Neural cell (in vitro differentiated cells): ENCODE measurements around the gene TPSG1. TPM values are rescaled to one million over a fixed set of nuclear protein-coding genes. Genes with fewer than 3 reads are reported as not detected.
"Not testable (repeated sequence)": the region's sequence is repeated elsewhere in the genome, so short reads cannot be mapped to it uniquely, and the experiment has no call there.

Experiments
- H2AFZ ChIP-seq: fragments of 200-600, 300-800 bp; sonication (generic), shearing (Covaris generic); 2 replicates; pipeline ENCODE4 v1.6.0; 2014; ENCODE audit warnings: low read depth, mild to moderate bottlenecking, antibody characterized with exemption, low read length, moderate library complexity
- H3F3A ChIP-seq: fragments of 200-600 bp; shearing (Covaris generic); 2 replicates; pipeline ENCODE4 v1.6.1; 2016; ENCODE audit warnings: mild to moderate bottlenecking, moderate library complexity, mixed read lengths, antibody characterized with exemption, low read length; ENCODE audit not compliant: insufficient read depth, poor library complexity, severe bottlenecking
- H3K27ac ChIP-seq: fragments of 200-600, 300-800 bp; sonication (generic), shearing (Covaris generic); 2 replicates; pipeline ENCODE4 v1.5.1; 2014; ENCODE audit warnings: mild to moderate bottlenecking, low read length, moderate library complexity
- H3K27me3 ChIP-seq: fragments of 300-800, 200-600 bp; sonication (generic), shearing (Covaris generic); 2 replicates; pipeline ENCODE4 v1.6.0; 2014; ENCODE audit warnings: mild to moderate bottlenecking, low read depth, low read length, moderate library complexity; ENCODE audit not compliant: insufficient read depth
- H3K36me3 ChIP-seq: fragments of 300-800, 200-600 bp; sonication (generic), shearing (Covaris generic); 2 replicates; pipeline ENCODE4 v1.5.1; 2014; ENCODE audit warnings: mild to moderate bottlenecking, antibody characterized with exemption, low read length, moderate library complexity; ENCODE audit not compliant: insufficient read depth
- H3K4me2 ChIP-seq: fragments of 300-800, 200-600 bp; sonication (generic), shearing (Covaris generic); 2 replicates; pipeline ENCODE4 v1.6.0; 2014; ENCODE audit warnings: mild to moderate bottlenecking, low read length
- H3K4me3 ChIP-seq: fragments of 300-800, 200-600 bp; sonication (generic), shearing (Covaris generic); 2 replicates; pipeline ENCODE4 v1.5.1; 2014; ENCODE audit warnings: mild to moderate bottlenecking, low read length, moderate library complexity
- H3K79me2 ChIP-seq: fragments of 200-600 bp; shearing (Covaris generic); replicated peaks from 2 replicates; pipeline ENCODE4 v1.6.0; 2014; ENCODE audit warnings: mild to moderate bottlenecking, low read length, moderate library complexity; ENCODE audit not compliant: insufficient read depth
- H3K9ac ChIP-seq: fragments of 300-800, 200-600 bp; sonication (generic), shearing (Covaris generic); 2 replicates; pipeline ENCODE4 v1.6.1; 2016; ENCODE audit warnings: mild to moderate bottlenecking, low read length, mixed read lengths
- H3K9me2 ChIP-seq: fragments of 200-600 bp; shearing (Covaris generic); 2 replicates; pipeline ENCODE4 v1.6.1; 2016; ENCODE audit warnings: mild to moderate bottlenecking, low read length, mixed read lengths; ENCODE audit not compliant: insufficient read depth
- H3K9me3 ChIP-seq: fragments of 200-600, 300-800 bp; sonication (generic), shearing (Covaris generic); 2 replicates; pipeline ENCODE4 v1.6.1; 2016; ENCODE audit warnings: mild to moderate bottlenecking, mixed run types, low read length, moderate library complexity, mixed read lengths
- H4K20me1 ChIP-seq: fragments of 200-600 bp; shearing (Covaris generic); 2 replicates; pipeline ENCODE4 v1.6.1; 2016; ENCODE audit warnings: mild to moderate bottlenecking, mixed run types; ENCODE audit not compliant: insufficient read depth
- polyA plus RNA-seq: library from polyadenylated mRNA; depleted of rRNA; stranded (reverse); fragments of >200 nt; gene quantifications from 2 replicates; pipeline ENCODE4 v1.2.3, GENCODE V29; 2014

The TPSG1 gene
- polyA plus RNA-seq, 1 donor from 2014 or later = not detected

DNA sequence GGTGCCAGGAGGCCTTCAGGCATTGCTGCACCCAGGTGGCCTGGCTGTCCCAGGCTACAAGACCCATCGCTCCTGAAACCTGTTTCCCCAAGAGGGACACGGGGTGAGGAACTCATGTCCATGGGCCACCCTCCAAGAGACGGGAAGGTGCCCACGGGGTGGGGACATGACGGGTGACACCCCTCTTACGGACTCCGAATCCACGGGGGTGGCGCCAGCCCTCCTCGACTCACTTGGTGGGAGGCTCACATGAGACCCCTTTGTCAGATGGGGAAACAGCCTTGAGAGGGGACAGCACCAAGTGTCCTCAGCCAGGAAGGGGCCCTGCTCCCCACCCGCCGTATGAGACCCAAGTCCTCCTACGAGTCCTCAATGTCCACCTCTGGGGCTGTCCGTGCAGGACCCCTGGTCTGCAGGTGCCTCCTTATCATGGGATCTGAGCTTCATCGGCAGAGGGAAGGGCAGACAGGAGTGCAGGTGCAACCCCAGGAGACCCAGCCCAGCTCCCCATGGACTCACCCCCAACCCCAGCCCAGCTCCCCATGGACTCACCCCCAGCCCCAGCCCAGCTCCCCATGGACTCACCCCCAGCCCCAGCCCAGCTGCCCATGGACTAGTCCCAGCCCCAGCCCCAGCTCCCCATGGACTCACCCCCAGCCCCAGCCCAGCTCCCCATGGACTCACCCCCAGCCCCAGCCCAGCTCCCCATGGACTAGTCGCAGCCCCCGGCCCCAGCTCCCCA is 5.6 kb upstream of the TPSG1 start:
- not testable (repeated sequence) for H3K9me2 ChIP-seq, H3F3A ChIP-seq, H3K36me3 ChIP-seq, H3K4me2 ChIP-seq, H2AFZ ChIP-seq, H3K9me3 ChIP-seq, H3K27me3 ChIP-seq, H3K27ac ChIP-seq, H3K4me3 ChIP-seq, H3K9ac ChIP-seq, H4K20me1 ChIP-seq, H3K79me2 ChIP-seq

DNA sequence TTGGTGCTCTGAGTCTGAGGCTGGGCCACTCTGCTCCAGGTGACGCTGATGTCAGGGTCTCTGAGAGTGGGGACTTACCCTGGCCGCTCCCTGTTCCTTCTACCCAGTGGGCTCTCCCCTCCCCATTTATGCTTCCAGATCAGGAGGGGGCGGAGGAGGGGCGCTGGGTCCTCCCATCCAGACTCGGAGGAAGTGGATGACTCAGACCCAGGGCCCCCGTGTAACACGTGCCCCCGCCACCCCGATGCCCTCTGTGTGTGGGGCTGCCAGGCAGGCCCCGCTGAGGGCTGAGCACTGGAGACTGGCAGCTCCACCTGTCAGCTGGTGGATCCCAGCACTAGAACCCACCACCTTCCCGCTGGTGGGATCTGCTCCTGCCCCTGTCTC is 5.0 kb upstream of the TPSG1 start, which contains the start of gene TPSB2:
Gene TPSB2, minus strand, starts transcription at position 101 of the 387 bp plus-strand sequence. CDS start 233 bp downstream, outside the sequence.
- not testable (repeated sequence) for H3K9me2 ChIP-seq, H3K9ac ChIP-seq, H3K9me3 ChIP-seq, H2AFZ ChIP-seq, H4K20me1 ChIP-seq, H3K4me3 ChIP-seq, H3K4me2 ChIP-seq, H3K27me3 ChIP-seq, H3K79me2 ChIP-seq, H3F3A ChIP-seq, H3K27ac ChIP-seq, H3K36me3 ChIP-seq

DNA sequence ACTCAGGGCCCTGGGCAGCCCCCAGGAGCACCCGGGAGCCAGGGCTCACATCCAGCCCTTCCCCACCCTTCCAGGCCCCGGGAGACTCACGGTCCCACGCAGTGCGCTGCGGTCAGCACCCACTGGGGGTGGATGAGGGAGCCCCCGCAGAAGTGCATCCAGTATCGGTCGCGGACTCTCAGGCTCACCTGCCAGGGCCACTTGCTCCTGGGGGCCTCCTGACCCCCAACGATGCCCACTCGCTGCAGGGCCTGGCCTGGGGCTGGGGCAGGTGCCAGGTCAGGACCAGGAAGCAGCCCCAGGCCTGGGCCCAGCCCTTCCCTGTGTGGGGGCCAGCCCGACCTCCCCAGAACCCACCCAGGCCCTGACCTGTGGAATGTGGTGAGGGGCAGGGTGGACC is 4.4 kb upstream of the TPSG1 start:
- H3K9ac ChIP-seq, H3K9me3 ChIP-seq, H3K9me2 ChIP-seq, H3K4me2 ChIP-seq, H3K36me3 ChIP-seq, H4K20me1 ChIP-seq, H2AFZ ChIP-seq, H3K4me3 ChIP-seq, H3F3A ChIP-seq, H3K27ac ChIP-seq, H3K27me3 ChIP-seq, H3K79me2 ChIP-seq: not testable (repeated sequence)

DNA sequence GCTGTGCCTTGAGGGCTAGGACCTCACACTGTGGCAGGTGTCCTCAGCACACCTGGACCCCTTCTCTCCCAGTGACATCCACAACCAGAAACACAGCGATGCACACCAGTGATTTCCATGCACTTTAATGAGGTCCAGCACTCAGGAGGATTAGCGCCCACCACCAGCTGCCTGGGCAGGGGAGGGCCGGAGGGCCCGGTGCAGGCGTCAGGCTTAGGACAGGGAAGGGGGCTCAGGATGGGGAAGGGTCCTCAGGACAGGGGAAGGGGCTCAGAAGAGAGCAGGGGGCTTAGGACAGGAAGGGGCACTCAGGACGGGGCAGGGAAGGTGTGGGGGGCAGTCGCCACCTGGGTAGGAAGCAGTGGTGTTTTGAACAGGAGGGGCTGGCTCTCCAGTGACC is 3.2 kb upstream of the TPSG1 start:
- H2AFZ ChIP-seq, H3K27ac ChIP-seq, H3K4me2 ChIP-seq, H3K36me3 ChIP-seq, H3K9me3 ChIP-seq, H3K79me2 ChIP-seq, H3F3A ChIP-seq, H3K9me2 ChIP-seq, H3K9ac ChIP-seq, H4K20me1 ChIP-seq, H3K27me3 ChIP-seq, H3K4me3 ChIP-seq: not testable (repeated sequence)

DNA sequence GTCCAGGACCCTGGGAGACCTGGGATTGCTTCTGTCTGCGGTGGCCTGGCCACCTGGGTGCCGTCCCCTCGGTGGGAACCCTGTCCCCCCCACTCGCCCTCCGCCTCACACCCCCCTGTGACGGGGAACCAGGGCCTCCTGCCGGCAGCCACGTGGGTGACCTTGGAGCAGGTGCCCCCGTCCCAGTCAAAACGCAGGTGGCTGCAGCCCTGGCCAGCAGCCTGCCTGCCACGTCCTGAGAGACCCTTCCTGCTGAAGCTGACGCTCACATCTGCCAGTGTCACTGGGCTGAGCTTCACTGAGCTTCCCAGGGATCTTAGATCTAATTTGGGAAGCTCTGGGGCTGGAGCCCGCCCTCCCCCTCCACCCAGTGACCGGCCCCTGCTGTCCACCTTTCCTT is 1.6 kb upstream of the TPSG1 start:
- not testable (repeated sequence) for H3K4me3 ChIP-seq, H3K9me2 ChIP-seq, H3K9ac ChIP-seq, H4K20me1 ChIP-seq, H3K4me2 ChIP-seq, H3K9me3 ChIP-seq, H3K79me2 ChIP-seq, H3K27ac ChIP-seq, H3K27me3 ChIP-seq, H3F3A ChIP-seq, H3K36me3 ChIP-seq, H2AFZ ChIP-seq

DNA sequence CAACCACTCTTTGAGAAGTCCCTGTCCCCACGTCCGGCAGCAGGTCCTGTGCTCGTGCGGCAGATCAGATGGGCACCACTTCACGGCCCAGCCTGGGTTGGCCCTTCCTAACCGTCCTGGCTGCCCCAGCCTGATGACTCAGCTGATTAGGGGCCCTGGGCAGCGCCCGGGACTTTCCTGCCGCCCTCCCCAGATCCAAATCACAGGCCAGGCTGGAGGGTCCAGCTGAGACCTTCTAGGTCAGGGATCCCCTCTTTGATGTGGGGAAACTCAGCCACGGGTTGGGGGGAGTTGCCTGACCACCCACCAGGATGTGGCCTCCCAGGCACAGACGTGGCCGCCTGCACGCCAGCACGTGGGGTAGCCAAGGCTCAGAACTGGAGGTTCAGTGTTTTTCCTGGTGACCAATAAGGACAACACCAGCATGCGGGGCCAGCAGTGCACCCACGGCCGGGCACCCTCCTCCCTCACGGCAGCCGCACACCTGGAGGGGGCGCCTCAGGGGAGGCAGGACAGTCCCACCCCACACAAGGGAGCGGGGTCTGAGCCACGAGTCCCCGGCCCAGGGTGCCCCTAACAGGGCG is 752 bp upstream of the TPSG1 start:
- not testable (repeated sequence) for H3K9me3 ChIP-seq, H3K9ac ChIP-seq, H3K79me2 ChIP-seq, H3K27me3 ChIP-seq, H3K4me3 ChIP-seq, H3F3A ChIP-seq, H3K27ac ChIP-seq, H3K4me2 ChIP-seq, H3K9me2 ChIP-seq, H3K36me3 ChIP-seq, H4K20me1 ChIP-seq, H2AFZ ChIP-seq
